DND-41 (cell line): ENCODE measurements around the gene TBL1X.

Experiments used
- CTCF ChIP-seq: IDR thresholded peaks from 2 replicates; pipeline ENCODE4 v1.5.1; 2012; ENCODE audit warnings: borderline replicate concordance, low read length, moderate library complexity, mild to moderate bottlenecking; ENCODE audit not compliant: poor library complexity, severe bottlenecking; ENCODE audit errors: extremely low read depth
- EZH2 ChIP-seq: IDR thresholded peaks from 3 replicates; pipeline ENCODE4 v1.6.1; 2012; ENCODE audit warnings: borderline replicate concordance, low read depth, mild to moderate bottlenecking, moderate library complexity, low read length, inconsistent platforms; ENCODE audit not compliant: severe bottlenecking

DNA sequence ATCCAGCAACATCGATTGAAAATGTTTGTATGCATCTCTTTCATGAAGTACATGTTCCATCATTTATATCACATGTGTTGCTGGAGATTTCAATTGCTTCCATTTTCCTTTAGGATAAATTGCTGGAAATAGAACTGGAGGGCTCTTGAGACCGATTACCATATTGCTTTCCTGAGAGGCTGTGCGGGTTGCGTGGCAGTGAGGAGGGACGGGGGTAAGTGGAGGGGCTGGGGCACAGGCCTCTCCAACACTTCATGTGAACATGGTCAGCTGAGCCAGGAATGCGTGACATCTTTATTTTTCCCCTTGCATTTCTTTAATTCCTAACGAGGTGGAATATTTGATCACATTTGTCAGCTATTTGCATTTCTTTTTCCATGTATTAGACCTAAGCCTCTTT is 144.6 kb downstream of the TBL1X start:
- no peak for TF ChIP-seq EZH2
- TF ChIP-seq CTCF = no peak
